Cardiac fibroblast (primary cell): ENCODE results near the gene INO80B.

Experiments
- DNase-seq, 2 donors: peaks; one replicate each; pipeline versions ENCODE4 v3.0.0 to v3.0.0-alpha.2; 2010; ENCODE audit warnings: low read depth in 2 of 2
- H3K4me3 ChIP-seq, 2 donors: replicated peaks in 1 of 2; 1 replicate in 1 of 2; 2 replicates in 1 of 2; pipeline ENCODE4 v1.5.1; 2011; ENCODE audit warnings: low read depth in 2 of 2, low read length in 2 of 2, mild to moderate bottlenecking in 2 of 2, moderate library complexity in 1 of 2
- TF ChIP-seq, protein P1 (sequence below): IDR thresholded peaks from one replicate; pipeline ENCODE4 v1.5.1; 2011; ENCODE audit warnings: low read depth, mild to moderate bottlenecking, low read length, inconsistent platforms

INO80B gene

GRCh38 chr2:74454654-74455511 lies at the start of gene INO80B:
Gene INO80B, plus strand, starts transcription at chr2:74455087. Its CDS starts 30 bp downstream, at chr2:74455117.
- TF ChIP-seq, protein P1, sequence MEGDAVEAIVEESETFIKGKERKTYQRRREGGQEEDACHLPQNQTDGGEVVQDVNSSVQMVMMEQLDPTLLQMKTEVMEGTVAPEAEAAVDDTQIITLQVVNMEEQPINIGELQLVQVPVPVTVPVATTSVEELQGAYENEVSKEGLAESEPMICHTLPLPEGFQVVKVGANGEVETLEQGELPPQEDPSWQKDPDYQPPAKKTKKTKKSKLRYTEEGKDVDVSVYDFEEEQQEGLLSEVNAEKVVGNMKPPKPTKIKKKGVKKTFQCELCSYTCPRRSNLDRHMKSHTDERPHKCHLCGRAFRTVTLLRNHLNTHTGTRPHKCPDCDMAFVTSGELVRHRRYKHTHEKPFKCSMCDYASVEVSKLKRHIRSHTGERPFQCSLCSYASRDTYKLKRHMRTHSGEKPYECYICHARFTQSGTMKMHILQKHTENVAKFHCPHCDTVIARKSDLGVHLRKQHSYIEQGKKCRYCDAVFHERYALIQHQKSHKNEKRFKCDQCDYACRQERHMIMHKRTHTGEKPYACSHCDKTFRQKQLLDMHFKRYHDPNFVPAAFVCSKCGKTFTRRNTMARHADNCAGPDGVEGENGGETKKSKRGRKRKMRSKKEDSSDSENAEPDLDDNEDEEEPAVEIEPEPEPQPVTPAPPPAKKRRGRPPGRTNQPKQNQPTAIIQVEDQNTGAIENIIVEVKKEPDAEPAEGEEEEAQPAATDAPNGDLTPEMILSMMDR = no peak
- DNase-seq = peak; percentile 99
- H3K4me3 ChIP-seq = peak within 1 kb of the TSS; percentile 70 to 80

DNA sequence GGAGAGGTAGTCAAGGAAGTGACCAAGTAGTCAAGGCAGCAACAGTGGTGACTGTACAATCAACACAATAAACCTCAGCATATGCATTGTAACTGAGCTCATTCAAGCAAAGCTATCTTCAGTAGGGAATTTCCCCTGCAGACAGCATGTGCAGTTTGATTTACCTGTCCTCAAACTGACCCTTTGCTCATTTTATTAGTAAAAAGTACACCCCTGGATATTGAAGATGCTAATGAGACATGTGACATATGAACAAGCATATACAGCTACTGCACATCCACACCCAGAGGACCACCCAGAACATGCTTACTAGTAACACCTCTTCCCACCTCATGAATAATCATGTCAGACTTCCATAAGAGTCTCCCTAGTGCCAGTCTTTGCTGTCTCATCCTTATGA lies 48.9 kb upstream of the INO80B start:
- DNase-seq = peak in 1 of 2 donors; percentile 62
- no peak overlapping the region for H3K4me3 ChIP-seq
- TF ChIP-seq, protein P1 = no peak

GRCh38 chr2:74407682-74408081 lies 47.2 kb upstream of the INO80B start:
- no peak for DNase-seq
- TF ChIP-seq, protein P1 = no peak
- no peak overlapping the region for H3K4me3 ChIP-seq

GRCh38 chr2:74413001-74413698 lies 41.7 kb upstream of the INO80B start:
- TF ChIP-seq, protein P1 = no peak
- H3K4me3 ChIP-seq = no peak overlapping the region
- DNase-seq = no peak

- peak overlapping the region in 1 of 2 donors; percentile 41 for H3K4me3 ChIP-seq
- DNase-seq = no peak
- TF ChIP-seq, protein P1 = no peak
These were observed 40.4 kb upstream of the INO80B start for GRCh38 chr2:74414441-74414840.

GRCh38 chr2:74414881-74415761 lies 39.8 kb upstream of the INO80B start:
- H3K4me3 ChIP-seq = peak overlapping the region; percentile 41
- TF ChIP-seq, protein P1 = peak; percentile 7
- peak; percentile 16 to 39 for DNase-seq
